GM19328 (cell line): ENCODE data around the gene ARFGAP2.
A peak's percentile ranks its signal among the peaks of the same experiment; 100 is the strongest.

Experiments
- ATAC-seq: cut with Tn5 transposase; IDR thresholded peaks from one replicate; pipeline ENCODE4 v1.9.1; 2021; ENCODE audit warnings: mild to moderate bottlenecking, moderate library complexity; ENCODE audit not compliant: unreplicated experiment

The ARFGAP2 gene

DNA sequence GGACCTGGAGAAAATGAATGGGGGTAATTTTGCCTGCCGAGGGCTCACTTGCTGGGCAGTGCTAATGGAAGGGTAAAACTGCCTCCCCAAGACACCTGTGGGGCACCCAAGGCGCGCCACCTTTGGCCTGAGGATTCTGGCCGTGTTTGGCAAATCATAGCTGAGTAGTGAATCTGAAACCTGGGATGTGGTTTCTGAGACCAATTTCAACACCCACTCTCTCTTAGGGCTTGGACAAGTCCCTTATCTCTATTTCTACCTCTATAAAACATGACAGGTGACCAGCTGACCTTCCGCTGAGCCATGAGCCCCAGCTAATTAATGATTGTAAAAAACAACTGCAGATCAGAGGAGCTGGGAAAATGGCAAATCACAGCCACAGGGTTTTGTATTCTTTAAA is 11.0 kb upstream of the ARFGAP2 start:
- no peak for ATAC-seq

DNA sequence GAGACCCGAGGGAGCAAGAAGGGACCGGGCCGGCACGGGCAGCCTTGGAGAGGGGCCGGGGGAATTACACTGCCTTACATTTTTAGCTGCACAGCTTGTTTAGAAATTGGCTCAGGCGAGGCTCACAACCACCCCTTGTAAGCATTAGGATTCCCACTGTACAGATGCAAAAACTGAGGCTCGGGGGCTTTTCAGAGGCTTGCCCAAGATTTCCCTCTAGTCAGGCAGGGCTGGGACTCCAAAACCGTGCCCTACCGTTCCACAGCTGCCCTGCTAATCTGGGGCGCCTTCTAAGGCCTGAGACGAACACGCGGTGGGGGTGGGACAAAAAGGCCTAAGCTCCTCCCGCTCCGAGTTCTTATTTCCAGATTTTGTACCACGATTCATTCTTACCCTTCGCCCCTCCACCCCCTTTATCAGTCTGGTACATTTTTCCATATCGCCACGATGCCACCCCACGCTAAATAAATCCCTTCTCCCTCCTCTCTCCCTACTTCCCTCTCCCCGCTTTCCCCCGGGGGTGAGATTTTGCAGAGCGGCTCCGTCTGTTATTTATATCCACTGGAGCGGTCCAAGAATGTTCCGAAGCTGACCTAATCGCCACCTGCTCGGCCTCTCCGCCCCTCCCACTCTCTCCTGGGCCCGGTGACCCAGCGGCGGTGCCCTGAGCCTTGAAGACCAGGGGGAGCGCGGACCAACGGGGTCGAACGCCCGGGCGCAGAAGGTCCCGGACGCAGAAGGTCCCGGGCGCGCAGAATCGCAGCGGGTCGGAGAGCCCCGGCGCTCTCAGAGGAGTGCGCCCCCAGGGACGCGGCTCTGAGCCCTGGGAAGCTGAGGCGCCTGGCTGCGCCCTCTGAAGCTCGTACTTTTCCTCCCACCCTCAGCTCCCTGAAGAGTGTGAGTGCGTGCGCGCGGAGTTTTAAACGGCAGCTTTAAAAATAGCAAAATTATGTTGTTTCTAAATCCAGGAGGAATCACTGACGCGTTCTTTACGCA is 10.3 kb upstream of the ARFGAP2 start:
- ATAC-seq: no peak

DNA sequence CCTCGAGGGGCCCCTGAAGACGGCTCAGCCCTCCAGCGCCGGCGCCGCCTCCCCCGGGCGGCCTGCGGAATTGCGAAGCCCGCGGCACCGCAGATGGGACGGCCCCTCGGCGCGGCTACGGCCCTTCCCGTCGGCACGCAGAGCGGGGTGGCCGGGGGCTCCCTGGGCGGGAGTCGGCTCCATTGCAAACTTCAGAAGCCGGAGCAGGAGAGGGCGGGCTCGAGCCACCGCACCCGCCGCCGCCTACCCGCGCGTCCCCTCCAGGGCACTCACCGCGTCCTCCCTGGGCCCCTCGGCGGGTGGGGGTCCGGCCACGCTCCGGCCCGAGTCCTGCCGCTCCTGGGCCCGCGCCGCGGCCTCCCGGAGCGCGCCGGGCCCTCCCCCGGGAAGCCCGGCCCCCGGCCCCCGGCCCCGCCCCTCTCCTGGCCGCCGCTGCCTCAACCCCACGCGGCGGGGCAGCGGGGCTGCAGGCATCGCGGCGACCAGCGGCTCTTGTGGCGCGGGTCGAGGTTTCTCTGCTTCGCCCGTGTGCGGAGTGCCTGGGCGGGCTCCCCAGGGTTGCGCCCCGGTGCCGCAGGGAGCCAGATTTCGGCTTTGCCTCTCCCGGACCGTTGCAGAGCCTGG is 9.5 kb upstream of the ARFGAP2 start, which contains the start of gene PACSIN3:
PACSIN3 (minus strand) TSS at position 359 of the 624 bp plus-strand sequence. CDS start 3,707 bp downstream, outside the sequence.
- no peak for ATAC-seq

DNA sequence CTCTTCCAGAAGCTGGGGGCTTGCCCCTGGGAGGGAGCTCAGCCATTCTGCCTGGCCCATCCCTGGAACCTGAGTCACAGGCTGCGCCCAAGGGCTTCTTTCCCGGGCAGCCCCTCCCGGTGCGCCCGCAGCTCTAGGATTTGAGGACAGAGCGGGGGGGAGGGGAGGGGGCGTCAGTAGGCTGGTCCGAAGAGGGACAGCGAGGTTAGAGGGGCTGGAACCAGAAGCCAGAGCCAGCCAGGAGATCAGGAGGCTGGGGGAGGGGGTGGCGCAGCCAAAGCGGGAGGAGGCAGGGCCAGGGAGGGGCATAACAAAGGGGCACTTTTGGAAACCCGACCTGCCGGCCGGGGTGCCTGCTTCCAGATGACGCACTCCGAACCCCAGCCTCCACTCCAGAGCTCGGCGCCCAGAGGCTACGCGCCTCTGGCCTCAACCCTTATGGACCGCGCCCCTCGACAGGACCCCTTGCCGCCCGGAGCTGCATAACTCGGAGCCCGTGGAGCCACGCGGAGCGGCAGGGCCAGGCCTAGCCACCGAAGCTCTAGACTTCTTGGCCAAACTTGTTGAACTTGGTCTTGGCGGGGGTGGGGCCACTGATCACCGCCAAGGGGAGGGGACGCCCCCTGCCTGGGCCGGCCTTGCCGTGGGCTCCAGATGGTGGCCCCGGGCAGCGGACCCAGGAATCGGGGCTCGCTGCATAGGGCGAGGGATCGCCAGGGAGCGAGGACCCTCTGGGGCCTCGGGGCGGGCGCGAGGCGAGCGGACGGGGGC is 8.8 kb upstream of the ARFGAP2 start:
- no peak for ATAC-seq

DNA sequence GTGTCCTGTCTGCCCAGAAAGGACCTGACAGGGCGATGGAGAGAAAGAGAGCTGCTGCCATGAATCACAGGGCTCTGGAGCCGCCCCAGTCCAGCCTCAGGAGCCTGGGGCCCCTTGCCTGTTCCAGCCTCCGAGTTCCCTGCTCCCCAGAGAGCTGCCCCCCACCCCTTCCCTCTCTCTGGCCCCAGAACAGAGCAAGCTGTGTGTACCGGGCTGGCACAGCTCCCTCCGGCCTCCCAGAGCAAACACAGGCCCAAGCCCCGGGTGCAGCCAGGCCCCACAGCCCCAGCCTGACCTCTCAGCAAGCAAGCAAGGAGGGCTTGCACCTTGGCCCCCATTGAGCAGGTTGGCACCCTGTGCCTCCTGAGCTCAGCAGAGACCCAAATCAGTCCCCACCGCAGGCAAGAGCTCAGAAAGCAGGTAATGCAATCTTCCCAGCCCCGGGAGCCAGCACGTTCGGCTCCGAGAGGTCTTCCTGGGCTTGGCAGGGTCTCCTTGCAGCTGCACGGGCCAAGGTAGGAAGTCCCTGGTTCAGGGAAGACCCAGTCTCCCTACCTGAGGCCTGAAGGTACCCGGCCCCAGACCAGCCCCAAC is 8.1 kb upstream of the ARFGAP2 start:
- no peak for ATAC-seq

DNA sequence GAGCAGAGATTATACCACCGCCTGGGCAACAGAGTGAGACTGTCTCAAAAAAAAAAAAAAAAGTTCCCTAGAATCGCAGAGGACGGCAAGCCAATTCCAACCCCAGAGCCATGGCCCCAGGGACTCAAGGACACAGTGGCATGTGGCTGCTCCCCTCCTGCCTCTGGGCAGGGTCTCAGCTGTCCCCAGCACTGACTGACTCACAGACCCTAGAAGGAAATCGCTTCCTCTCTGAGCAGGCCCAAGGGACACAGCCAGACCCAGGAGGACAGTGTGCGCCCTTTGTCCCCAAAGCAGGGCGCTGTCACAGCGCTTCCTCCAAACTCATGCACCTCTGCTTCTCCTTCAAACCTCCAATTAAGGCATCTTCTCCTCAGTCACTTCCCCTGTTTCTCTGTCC is 7.3 kb upstream of the ARFGAP2 start:
- ATAC-seq: no peak

DNA sequence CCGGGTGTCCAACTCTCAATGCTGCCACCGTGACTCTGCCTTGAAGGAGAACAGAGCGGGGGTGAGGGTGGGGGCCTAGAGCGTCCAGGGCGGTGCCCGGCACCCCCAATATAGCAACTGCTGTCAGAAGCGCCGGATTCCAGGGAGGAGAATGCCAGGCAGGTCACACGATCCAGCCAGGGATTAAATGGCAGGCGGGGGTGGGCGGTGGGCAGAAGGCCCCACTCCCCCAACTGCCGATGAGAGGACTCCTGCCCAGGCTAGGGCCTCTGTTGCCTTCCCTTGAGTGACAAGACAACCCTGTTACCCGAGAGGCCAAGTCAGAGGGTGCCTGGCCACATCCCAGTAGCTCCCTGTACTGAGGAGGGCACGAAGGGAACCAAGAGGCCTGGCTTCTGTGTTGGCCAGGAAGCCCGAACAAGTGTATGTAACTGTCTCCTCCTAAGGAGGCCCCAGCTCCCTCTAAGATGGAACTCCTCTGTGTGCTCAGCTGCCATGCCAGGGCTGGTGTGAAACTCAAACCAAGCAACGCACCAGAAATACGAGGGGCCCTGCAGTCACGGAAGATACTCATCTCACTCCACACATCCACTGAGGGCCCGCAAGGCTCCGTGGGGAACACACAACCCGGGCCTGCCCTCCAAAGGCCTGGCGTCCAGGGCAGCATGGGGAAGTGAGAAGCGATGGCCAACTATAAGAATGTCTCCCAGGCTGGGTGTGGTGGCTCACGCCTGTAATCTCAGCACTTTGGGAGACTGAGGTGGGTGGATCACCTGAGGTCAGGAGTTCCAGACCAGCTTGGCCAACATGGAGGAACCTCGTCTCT is 6.6 kb upstream of the ARFGAP2 start:
- ATAC-seq: no peak

DNA sequence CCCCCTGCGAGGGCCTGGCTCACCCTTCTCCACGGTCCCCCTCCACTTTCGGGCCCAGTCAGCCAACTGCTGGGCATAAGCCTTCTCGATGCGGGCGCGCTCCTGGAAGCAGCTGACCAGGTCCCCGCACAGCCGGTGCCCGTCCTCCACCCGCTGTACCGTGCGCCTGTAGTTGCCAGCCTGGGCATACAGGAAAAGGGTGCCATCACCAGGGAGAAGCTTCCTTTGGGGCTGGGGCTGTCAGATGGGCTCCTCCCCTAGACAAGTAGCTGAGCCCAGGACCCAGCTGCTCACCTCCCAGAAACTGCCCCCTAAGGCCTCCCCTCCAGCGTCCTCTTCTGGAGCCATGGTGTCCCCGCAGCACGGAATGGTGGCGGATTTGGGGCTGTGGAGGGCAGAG is 5.7 kb upstream of the ARFGAP2 start:
- ATAC-seq: no peak

DNA sequence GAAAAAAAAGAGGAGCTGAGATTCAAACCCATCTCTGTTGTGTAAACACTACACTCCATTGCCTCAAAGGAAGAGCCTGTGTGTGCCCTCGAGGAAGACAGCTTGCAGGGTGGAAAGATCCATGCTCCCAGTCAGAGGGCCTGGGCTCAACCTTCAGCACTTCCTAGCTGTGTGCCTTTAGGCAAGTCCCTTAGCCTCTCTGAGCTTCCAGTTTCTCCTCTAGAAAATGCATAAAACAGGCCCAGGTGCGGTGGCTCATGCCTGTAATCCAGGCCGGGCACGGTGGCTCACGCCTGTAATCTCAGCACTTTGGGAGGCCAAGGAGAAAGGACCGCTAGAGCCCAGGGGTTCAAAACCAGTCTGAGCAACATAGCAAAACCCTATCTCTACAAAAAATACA is 4.6 kb upstream of the ARFGAP2 start:
- ATAC-seq: no peak

DNA sequence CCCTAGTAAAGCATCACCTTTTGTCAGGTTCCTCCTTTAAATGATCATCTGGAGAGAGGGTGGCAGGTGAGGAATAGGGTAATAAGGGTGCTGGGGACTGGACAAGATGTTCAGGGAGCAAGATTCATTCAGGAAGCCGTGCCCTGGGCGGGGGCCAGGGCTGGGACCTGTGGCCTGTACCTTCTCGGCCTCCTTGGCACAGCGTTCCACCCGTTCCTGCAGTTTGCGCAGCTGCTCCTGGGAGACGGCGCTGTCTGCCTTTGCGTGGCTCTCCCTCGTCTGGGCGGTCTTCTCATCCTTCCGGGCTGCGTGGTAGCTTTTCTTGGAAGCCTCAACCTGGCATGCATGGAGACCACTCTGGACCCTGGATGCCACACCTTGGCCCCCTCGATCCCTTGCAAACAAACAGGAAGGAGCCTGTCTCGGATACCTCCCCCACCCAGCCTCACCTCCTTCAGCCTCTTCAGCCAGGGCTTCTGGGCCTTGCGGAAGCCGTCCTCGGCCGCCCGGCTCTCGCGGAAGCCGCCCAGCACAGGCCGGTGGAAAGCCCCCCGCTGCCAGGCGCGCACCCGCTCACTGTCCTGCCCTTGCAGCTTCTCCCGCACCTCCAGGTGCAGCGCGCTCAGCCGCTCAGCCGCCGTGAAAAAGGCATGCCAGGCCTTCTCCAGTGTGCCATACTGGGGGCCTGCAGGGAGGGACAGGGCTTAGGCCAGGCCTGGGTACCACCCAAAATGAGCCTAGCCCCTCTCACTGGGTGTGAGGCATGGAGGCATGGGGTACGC is 3.5 kb upstream of the ARFGAP2 start:
- ATAC-seq: no peak

DNA sequence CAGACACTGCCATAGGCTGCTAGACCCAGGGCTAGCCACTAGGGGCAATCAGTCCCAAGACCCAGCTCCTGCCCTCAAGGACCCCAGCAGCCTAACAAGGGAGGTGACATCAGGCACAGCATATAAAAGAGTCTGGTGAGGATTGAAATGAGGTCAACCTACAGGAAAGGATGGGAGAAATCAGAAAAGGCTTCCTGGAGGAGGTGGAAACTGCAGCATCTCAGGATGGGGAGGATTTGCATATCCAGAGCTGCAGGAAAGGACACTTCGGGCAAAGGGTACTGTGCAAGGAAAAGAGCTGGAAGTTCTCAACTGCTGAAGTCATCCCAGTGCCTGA is 2.9 kb upstream of the ARFGAP2 start:
- no peak for ATAC-seq

DNA sequence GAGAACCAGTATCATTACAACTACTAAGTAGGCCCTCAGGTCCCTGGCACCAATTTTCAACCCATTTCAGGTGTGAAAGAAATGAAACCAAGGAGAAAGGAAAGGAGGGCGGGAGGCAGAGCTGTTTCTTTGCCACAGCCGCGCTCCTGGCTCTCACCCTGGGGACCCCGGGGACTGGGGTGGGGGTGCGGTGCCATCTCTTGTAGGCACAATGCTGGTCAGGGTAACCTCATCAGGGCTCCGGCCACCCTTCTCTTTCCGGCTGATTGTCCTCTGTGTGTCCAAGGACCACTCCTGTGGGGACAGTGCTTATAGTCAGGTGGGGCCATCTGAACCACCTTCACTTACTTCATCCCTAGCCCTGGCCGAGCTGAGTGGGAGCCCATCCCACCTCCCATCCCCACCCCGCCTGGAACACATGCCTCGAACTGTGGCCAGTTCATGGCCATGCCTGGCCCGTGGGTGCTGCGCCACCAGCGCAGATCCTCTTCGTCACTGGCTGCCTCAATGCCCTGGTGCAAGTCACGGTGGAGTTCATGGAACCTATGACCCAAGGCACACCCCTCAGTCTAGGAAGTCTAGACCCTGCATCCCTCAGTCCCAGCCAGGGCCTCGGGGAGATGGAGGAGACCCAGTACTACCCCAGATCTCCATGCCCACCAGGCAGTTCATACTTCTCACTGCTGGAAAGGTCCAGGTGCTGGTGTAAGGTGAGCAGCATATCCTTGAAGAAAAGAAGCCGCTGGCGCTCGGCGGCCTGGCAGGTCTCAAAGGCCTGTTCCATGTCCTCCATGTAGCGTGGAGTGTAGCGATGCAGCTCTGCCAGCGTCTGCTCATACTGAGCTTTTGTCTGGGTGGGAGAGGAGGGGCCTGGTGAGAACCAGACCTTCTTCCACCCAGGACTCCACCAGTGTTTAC is 2.3 kb upstream of the ARFGAP2 start:
- ATAC-seq: no peak

DNA sequence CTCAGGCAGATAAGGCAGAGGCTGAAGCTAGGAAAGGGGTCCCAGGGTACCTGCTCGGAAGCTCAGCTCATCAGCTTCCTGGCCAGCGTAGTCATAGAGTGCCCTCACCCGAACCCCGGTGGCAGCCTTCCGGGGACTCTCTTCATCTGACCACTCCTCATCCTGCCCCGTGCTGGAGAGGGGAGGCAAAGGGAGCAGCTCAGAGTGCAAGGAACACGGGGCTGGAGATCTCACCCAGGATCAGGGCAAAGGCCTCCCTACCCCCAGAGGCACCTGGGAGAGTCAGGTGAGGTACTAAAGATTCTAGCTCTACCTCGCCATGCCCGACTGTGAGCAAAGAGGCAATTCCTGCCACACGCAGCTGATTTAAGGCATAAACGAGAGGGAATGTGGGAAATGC is 1.6 kb upstream of the ARFGAP2 start:
- no peak for ATAC-seq

DNA sequence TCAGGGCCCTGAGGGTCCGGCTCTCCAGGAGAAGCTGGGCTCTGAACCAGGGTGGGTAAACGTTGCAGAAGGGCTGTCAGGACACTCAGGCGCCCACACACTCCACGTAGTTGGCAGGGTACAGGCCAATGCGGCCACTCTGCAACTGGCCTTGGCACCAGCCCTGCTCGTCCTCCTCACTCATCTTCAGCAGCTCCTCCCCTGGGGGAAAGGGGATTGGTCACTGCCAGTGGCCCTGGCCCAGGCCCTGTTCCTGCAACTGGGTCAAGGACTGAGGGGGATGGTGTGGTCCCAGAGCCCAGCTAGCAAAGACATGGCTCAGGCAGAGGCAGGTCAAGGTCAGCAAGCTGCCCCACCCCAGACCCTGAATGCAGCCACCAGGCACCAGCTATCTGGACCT is 1.2 kb upstream of the ARFGAP2 start:
- ATAC-seq: no peak

DNA sequence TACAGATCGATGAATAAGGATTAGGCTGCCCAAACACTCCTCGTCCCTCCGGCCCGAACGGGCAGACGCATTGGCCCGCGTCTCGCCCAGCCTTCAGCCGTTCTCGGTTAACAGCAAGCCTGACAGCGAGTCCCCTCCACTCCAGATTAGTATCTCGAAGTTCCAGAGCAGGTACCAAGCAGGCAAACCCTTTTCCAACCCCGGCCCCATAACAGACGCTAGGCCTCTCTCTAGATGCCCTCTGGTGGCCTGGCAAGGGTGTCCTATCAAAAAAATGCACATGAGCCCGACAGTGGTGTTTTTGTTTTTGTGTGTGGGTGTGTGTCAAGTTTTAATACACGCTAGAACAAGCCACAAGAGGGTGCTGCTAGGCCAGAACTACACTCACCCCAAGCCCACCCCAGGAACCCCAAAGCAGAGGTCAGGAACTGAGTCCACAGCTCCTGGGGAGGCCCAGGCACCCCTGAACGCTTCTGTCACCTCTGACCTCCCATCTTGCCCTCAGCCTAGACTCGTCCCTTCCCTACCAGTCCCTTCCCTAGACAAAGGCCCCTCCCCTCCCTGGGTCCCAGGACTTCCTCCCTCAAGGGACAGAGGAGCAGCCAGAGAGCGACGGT is 658 bp upstream of the ARFGAP2 start:
- peak; percentile 40 for ATAC-seq

DNA sequence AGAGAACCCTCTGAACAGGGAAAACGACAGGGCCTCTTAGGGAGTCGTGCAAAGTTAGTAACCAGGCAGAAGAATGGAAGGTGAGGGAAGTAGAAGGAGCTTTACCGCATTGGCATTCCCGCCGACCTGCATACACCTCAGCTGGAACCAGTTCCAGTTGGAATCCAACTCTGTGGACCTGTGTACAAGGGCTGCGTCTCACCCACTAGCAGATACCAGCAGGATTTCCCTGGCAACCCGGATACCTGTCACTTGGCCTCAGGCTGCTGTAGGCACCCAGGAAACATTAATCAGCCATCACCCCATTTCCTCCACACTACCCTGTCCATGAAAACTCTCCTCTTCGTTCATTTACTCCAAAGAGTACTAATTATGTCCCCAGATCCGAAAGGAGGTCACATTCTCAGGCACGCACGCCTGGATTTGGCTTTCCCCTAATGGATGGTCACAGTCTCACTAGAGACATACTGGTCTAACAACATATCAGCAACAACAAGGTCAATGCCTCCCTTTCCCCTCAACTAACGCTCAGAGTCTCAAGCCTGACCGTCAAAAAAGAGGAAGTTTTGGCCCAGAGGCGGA is 842 bp downstream of the ARFGAP2 start:
- ATAC-seq: no peak

DNA sequence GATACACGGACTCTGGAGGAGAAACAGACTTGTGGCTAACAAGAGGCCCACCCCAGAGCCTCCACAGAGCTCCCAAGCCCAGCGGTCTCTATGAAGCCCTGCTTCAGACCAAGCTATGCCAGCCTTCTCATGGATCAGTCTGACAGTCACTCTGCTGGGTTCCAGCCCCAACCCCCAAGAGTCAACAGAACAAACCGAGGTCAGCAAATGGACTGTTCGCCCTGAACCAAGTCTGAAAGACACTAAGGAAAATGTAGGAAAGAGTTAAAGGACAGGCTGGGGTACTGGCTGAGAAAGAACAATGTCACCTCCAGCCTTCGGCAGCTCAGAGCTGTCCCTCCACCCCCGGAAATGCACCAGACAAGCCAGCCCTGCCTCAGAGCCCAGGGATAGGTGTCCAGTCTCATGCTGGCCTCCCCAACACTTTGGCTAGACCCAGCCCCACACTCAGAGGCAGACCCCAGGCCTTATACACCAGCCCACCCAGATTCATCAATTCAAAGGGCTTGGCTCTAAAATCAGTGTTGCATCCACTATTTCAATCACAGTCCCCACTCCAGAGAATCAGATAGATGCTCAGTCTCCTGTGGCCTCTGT is 3.8 kb downstream of the ARFGAP2 start:
- ATAC-seq: no peak
